B cell (primary cell): Measurements from ENCODE around the gene TMEM151A.

Experiments used
- EZH2 ChIP-seq: IDR thresholded peaks from 2 replicates; pipeline ENCODE4 v1.6.1; 2012; ENCODE audit warnings: borderline replicate concordance, low read depth, mild to moderate bottlenecking, moderate library complexity, low read length; ENCODE audit not compliant: insufficient read depth, poor library complexity, severe bottlenecking
- TF ChIP-seq, protein P1 (sequence below): fragments of 200-600 bp; IDR thresholded peaks from one replicate; pipeline ENCODE4 v1.8.0; 2022; ENCODE audit warnings: antibody characterized with exemption, mild to moderate bottlenecking

DNA sequence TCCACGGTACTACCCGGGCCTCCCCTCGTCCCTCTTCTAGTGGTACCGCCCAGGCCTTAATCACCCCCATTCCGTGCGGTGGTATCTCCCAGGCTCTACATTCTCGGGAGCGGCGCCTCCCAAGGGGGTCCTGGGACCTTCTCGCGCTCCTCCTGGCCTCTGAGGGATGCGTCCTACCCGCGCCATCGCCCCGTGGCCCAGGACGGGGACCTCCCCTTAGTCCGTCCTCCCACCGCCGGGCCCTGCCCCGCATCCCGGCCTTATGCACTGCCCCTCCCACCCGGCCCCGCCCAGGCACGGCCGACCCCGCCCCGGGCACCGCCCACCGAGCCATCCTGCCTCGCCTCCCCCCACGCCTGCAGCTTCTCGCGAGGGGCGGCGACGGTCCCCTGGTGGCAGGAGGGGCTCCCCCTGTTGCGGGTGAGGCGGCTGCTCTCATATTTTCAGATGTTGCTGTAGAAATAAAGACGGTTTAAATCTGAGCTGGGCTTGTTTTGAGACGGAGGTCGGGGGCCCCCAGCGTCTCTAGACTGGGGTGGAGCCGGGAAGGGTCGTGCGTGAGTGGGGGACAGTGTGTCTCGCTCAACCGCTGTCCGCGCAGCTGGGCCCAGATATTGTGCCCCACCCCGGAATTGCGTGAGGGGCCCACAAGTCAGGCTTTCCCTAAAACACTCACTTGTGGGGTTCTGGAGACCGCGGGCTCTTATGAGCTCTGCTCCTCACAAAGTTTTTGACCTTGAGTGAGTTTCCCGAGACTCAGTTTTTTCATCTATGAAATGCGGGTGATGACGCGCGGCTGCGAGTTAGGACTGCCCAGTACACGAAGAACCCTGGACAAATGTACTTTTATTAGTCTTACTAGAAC lies 24.1 kb upstream of the TMEM151A start:
- TF ChIP-seq, protein P1, sequence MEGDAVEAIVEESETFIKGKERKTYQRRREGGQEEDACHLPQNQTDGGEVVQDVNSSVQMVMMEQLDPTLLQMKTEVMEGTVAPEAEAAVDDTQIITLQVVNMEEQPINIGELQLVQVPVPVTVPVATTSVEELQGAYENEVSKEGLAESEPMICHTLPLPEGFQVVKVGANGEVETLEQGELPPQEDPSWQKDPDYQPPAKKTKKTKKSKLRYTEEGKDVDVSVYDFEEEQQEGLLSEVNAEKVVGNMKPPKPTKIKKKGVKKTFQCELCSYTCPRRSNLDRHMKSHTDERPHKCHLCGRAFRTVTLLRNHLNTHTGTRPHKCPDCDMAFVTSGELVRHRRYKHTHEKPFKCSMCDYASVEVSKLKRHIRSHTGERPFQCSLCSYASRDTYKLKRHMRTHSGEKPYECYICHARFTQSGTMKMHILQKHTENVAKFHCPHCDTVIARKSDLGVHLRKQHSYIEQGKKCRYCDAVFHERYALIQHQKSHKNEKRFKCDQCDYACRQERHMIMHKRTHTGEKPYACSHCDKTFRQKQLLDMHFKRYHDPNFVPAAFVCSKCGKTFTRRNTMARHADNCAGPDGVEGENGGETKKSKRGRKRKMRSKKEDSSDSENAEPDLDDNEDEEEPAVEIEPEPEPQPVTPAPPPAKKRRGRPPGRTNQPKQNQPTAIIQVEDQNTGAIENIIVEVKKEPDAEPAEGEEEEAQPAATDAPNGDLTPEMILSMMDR = peak; percentile 30
- TF ChIP-seq EZH2 = no peak
